NCI-H1436 (cell line): ENCODE data around the gene KEAP1.

Experiments
- DNase-seq: peaks from one replicate; lab custom pipeline; 2025; lab: John Stamatoyannopoulos, UW

Gene KEAP1

GRCh38 chr19:10523135-10523636 is 20.0 kb upstream of the KEAP1 start:
- no peak for DNase-seq

GRCh38 chr19:10521461-10522171 is 18.5 kb upstream of the KEAP1 start:
- DNase-seq = no peak

- no peak for DNase-seq
Measured at GRCh38 chr19:10520652-10521318, 17.6 kb upstream of the KEAP1 start.

DNA sequence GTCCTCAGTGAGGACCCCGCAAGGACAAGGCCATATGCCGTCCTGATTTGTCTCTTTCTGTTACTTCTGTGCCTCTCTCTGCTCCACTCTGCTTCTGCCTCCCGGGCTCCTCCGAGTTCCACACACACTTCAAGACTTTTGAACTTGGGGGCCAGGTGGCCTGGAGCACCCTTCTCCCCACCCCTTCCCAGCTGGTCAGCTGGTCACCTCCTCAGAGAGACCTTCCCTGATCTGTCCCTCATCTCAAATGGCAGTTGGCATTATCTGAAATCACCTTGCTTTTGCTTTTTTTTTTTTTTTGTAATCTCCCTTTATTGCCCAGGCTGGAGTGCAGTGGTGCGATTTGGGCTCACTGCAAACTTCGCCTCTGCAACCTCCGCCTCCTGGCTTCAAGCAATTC is 16.3 kb upstream of the KEAP1 start:
- no peak for DNase-seq

- no peak for DNase-seq
Measured at GRCh38 chr19:10518444-10519361, 15.5 kb upstream of the KEAP1 start.

DNA sequence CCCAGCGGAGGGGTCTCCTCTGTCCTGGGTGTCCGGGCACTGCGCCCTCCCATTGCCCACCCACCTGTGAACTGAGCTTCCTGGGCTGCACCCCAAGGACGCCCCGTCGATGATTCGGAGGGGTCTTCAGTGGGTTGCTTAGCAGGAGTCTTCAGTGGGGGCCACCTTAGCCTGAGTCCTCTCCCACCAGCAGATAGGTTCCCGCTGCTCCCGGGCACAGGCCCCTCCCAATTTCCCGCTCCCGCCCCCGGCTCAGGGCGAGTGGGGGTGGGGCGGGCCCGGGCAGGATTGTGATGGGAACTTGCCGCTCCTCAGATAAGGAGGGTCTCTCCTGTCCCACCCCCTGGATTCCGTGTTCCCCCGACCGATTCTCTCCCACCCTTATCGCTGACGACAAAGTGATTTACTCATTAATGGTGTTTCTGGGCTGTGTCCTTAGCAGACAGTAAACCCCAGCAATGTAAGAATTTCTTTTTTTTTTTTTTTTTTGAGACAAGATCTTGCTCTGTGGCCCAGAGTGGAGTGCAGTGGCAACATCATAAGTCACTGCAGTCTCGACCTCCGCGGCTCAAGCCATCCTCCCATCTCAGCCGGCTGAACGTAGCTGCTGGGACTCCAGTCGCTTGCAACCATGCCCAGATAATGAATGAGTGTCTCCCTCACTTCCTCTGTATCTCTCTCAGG is 14.7 kb upstream of the KEAP1 start:
- DNase-seq = peak; percentile 8

- DNase-seq = no peak
Measured at GRCh38 chr19:10517361-10517759, 14.2 kb upstream of the KEAP1 start, which contains the start of gene S1PR5. Gene S1PR5 (minus strand): TSS chr19:10517447. CDS start chr19:10515011, 2,436 bp downstream.

- no peak for DNase-seq
Measured at GRCh38 chr19:10516671-10517286, 13.6 kb upstream of the KEAP1 start.

DNA sequence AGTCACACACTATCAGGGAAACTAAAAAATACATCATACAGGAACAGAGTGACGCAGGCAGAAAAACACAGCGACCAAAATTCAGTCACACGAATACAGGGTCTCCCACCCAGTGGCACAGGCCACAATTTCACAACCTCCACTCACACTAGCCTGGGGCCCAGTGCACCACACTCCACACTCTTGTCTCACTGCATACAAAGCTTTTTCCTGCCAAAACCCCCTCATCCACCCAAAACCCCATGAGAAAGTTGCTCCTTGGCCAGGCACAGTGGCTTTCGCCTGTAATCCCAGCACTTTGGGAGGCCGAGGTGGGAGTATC is 12.9 kb upstream of the KEAP1 start:
- no peak for DNase-seq

DNA sequence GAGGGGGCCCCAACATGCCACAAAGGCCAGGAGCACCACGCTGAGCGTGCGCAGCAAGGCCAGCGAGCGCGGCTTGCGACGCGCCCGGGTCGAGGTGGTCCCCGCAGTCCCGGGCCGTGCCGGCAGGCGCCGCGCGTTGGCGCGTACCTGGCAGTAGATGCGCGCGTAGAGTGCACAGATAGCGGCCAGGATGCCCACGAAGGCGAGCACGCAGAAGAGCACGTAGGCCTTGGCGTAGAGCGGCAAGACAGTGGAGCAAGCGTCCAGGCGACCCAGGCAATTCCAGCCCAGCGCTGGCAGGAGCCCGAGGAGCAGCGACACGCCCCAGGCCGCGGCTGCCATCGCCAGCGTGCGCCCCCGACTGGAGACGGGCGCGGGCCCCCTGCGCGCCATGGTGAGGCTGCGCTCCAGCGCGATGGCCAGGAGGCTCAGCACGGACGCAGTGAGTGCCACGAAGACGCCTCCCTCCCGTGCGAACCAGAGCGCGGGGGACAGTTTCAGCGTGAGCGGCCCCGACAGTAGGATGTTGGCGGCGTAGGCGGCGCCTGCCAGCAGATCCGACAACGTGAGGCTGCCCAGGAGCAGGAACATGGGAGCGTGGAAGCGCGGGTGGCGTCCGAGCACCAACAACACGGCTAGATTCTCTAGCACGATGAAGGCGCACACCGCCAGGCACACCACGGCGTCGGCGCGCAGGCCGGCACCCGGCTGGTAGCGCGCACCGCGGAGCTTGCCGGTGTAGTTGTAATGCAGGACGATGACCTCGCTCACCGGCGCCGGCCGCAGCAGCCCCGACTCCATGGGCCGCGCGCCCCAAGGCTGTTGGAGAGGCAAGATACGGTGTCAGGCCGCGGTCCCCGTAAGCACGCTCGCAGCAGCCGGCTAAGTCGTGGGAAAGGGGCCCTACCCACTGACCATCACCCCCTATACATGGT is 11.3 kb upstream of the KEAP1 start:
- no peak for DNase-seq

GRCh38 chr19:10513223-10513622 is 10.1 kb upstream of the KEAP1 start:
- DNase-seq = no peak

GRCh38 chr19:10510301-10510802 is 7.2 kb upstream of the KEAP1 start:
- DNase-seq = no peak

GRCh38 chr19:10508707-10509106 is 5.6 kb upstream of the KEAP1 start:
- no peak for DNase-seq

- no peak for DNase-seq
Measured at GRCh38 chr19:10508036-10508435, 4.9 kb upstream of the KEAP1 start.

- peak; percentile 24 for DNase-seq
Measured at GRCh38 chr19:10505583-10506229, 2.5 kb upstream of the KEAP1 start.

GRCh38 chr19:10502524-10503001 is 593 bp downstream of the KEAP1 start:
- peak; percentile 88 for DNase-seq

- DNase-seq = peak; percentile 39
Measured at GRCh38 chr19:10501971-10502523, 1.1 kb downstream of the KEAP1 start.

DNA sequence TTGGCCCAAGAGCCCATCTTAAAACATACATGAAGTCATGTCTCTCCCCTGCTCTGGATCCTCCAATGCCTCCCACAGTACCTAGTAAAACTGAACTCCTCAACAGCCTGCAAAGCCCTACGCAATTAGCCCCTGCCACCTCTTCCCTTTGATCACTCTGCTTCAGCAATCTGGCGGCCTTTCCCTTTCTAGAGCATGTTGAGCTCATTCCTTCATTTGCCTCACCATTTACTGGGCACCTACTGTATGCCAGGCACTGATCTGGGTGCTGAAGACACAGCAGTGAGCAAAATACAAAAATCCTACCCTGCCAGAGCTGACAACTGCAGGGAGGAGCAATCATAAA is 2.9 kb downstream of the KEAP1 start:
- no peak for DNase-seq

GRCh38 chr19:10499550-10500246 is 3.5 kb downstream of the KEAP1 start:
- no peak for DNase-seq
